GM12891 (cell line): ENCODE data around the gene KIAA0040.
A peak's percentile ranks its signal among the peaks of the same experiment; 100 is the strongest.

Source experiments
- DNase-seq: peaks from one replicate; pipeline ENCODE4 v3.0.0; 2011; ENCODE audit warnings: low spot score; ENCODE audit not compliant: insufficient read length
- FAIRE-seq: peaks from 2 replicates; lab custom pipeline; 2011; peaks lifted over from hg19 to GRCh38; lab: Jason Lieb, UNC
- PAX5 ChIP-seq: IDR thresholded peaks from 2 replicates; pipeline ENCODE4 v1.6.1; 2011; ENCODE audit warnings: low read length, moderate library complexity, mild to moderate bottlenecking; ENCODE audit not compliant: insufficient read depth, severe bottlenecking
- POLR2A ChIP-seq: IDR thresholded peaks from 2 replicates; pipeline ENCODE4 v1.6.1; 2011; ENCODE audit warnings: low read depth, low read length, control low read depth
- POLR2AphosphoS5 ChIP-seq: IDR thresholded peaks from 2 replicates; pipeline ENCODE4 v1.6.1; 2011; ENCODE audit warnings: low read depth, low read length, control low read depth
- POU2F2 ChIP-seq: IDR thresholded peaks from 2 replicates; pipeline ENCODE4 v1.6.1; 2011; ENCODE audit warnings: low read depth, mild to moderate bottlenecking, control low read depth, low read length, moderate library complexity
- SPI1 ChIP-seq: IDR thresholded peaks from 2 replicates; pipeline ENCODE4 v1.6.1; 2011; ENCODE audit warnings: low read depth, low read length, control low read depth
- TAF1 ChIP-seq: IDR thresholded peaks from 2 replicates; pipeline ENCODE4 v1.6.1; 2011; ENCODE audit warnings: low read depth, low read length, control low read depth

The KIAA0040 gene

GRCh38 chr1:175186433-175187160 lies 6.0 kb downstream of the KIAA0040 start:
- DNase-seq (no peak), FAIRE-seq (no peak)
- TF ChIP-seq TAF1 (no peak), POU2F2 (no peak), PAX5 (no peak), POLR2A (no peak), SPI1 (no peak), POLR2AphosphoS5 (no peak)

DNA sequence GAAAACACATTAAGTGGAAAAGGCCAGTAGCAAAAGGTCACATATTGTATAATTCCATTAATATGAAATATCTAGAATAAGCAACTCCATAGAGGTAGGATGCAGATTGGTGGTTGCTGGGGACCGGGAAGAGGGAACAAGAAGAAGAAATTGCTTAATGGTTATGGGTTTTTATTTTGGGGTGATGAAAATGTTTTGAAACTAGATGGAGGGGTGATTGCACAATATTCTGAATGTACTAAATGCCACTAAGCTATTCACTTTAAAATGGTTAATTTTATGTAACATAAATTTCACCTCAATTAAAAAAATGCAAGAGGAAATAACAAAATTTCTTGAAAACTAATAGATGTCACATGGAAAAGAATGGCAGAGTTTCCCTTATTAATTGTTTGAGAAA lies 6.7 kb downstream of the KIAA0040 start:
- no peak for FAIRE-seq
- no peak for DNase-seq

DNA sequence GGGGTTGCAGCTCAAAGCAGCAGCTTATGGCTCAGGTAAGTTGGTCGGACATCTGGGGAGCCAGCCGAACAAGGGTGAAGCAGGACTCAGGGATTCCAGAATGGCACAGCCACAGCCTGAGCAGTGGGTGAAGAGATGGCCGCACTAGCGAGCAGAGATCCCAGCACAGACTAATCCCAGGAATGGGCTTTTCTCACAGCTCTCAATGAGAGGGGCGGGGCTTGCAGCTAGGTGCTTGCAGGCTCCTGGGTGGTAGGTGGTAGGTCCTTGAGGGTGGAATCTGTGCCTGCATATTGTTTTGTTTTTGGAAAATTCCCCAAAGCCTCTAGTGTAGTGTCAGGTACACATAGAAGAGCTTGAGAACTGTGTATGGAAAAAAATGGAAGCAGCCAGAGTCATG lies 9.0 kb downstream of the KIAA0040 start:
- TF ChIP-seq TAF1 (no peak), POLR2A (no peak), POLR2AphosphoS5 (no peak), POU2F2 (no peak), SPI1 (no peak), PAX5 (no peak)
- FAIRE-seq (no peak), DNase-seq (no peak)

More for the DNA sequence above, 6.7 kb downstream of the KIAA0040 start:
- TF ChIP-seq POLR2AphosphoS5 (no peak), POU2F2 (no peak), SPI1 (no peak), POLR2A (no peak), PAX5 (no peak), TAF1 (no peak)

GRCh38 chr1:175182201-175182746 lies 10.3 kb downstream of the KIAA0040 start:
- FAIRE-seq, result no peak

GRCh38 chr1:175179837-175180590 lies 12.6 kb downstream of the KIAA0040 start:
- FAIRE-seq (peak; percentile 78), DNase-seq (no peak)
- TF ChIP-seq SPI1, result peak; percentile 34; the same call in 1 of the 2 replicates
- TF ChIP-seq POLR2AphosphoS5, result no peak
- no peak for TF ChIP-seq POU2F2
- TF ChIP-seq POLR2A, result no peak
- TF ChIP-seq PAX5, result no peak
- no peak for TF ChIP-seq TAF1

More at GRCh38 chr1:175182201-175182746, 10.3 kb downstream of the KIAA0040 start:
- DNase-seq, result no peak
- TF ChIP-seq POLR2AphosphoS5 (no peak), SPI1 (no peak), TAF1 (no peak), PAX5 (no peak), POU2F2 (no peak), POLR2A (no peak)

- TF ChIP-seq SPI1, result no peak
- no peak for TF ChIP-seq PAX5
- no peak for TF ChIP-seq TAF1
- TF ChIP-seq POLR2A, result no peak
- no peak for TF ChIP-seq POLR2AphosphoS5
- TF ChIP-seq POU2F2, result no peak
- FAIRE-seq, result no peak
- DNase-seq, result no peak
Observed at GRCh38 chr1:175178456-175178855, 14.1 kb downstream of the KIAA0040 start.

GRCh38 chr1:175178056-175178455 lies 14.5 kb downstream of the KIAA0040 start:
- no peak for TF ChIP-seq TAF1
- FAIRE-seq, result no peak
- no peak for DNase-seq

DNA sequence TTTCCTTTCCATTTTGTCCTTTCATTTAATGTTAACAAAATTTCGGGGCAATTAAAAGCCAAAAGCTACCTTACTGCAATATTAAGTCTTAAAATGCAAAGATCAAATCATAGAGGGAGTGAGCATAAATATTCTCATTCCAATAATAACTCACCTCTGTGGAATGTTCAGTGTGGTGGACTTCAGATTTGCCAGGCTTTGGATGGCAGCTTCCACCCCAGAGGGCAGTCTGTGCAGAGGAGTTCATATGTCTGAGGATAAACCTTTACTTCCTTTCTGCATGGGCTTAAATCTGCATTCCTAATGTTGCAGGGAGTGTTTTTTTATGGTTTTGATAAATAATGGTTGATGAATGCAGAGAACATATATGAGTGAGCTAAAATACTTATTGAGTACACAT lies 16.3 kb downstream of the KIAA0040 start:
- DNase-seq, result no peak
- no peak for TF ChIP-seq POLR2A
- no peak for TF ChIP-seq POU2F2
- TF ChIP-seq PAX5, result no peak
- FAIRE-seq, result no peak

GRCh38 chr1:175174309-175175102 lies 18.1 kb downstream of the KIAA0040 start:
- FAIRE-seq, result no peak
- no peak for TF ChIP-seq TAF1
- no peak for TF ChIP-seq SPI1
- TF ChIP-seq PAX5, result no peak
- no peak for TF ChIP-seq POLR2AphosphoS5
- TF ChIP-seq POLR2A, result no peak
- TF ChIP-seq POU2F2, result no peak
- no peak for DNase-seq
